KOPT-K1 (cell line): ENCODE data around the gene MACF1.

Source experiments
- H3K27ac ChIP-seq: fragments of 200-600 bp; sonication (generic); 2 replicates; pipeline ENCODE4 v1.5.1; 2016; ENCODE audit warnings: antibody characterized with exemption, mild to moderate bottlenecking, low read depth, low read length; ENCODE audit not compliant: poor library complexity, severe bottlenecking
- H3K36me3 ChIP-seq: fragments of 200-600 bp; sonication (generic); 2 replicates; pipeline ENCODE4 v1.5.1; 2017; ENCODE audit warnings: antibody characterized with exemption, mild to moderate bottlenecking, low read length, moderate library complexity; ENCODE audit not compliant: insufficient read depth
- H3K9me3 ChIP-seq: fragments of 200-600 bp; sonication (generic); 2 replicates; pipeline ENCODE4 v1.5.1; 2017; ENCODE audit warnings: antibody characterized with exemption, low read length, mild to moderate bottlenecking; ENCODE audit not compliant: insufficient read depth, poor library complexity, severe bottlenecking

The MACF1 gene

DNA sequence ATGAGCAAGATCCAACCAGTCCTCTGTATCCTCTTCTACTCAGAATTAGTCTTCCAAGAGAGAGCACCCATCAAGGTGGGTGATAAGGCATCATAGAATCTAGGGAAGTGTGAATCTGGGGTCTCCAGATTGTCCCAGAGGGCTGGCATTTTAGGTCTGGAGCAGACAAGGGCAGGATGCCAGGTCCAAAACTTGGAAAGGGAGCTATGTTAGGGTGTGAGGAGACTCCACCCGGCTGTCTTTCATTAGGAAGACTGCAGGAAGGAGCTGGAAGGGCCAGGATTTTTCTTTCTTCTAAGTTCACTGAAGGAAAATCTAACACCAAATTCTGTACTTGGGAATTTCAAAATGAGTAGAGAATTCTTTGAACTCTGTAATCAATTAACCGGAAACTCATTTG, 200.9 kb downstream of the MACF1 start:
- no peaks in the 10 kb centered on the region for H3K9me3 ChIP-seq
- 0 out of 2 replicates have a peak, but pooled peaks cover under 1% of the 10 kb centered on the region for H3K36me3 ChIP-seq
- no peak overlapping the region for H3K27ac ChIP-seq

DNA sequence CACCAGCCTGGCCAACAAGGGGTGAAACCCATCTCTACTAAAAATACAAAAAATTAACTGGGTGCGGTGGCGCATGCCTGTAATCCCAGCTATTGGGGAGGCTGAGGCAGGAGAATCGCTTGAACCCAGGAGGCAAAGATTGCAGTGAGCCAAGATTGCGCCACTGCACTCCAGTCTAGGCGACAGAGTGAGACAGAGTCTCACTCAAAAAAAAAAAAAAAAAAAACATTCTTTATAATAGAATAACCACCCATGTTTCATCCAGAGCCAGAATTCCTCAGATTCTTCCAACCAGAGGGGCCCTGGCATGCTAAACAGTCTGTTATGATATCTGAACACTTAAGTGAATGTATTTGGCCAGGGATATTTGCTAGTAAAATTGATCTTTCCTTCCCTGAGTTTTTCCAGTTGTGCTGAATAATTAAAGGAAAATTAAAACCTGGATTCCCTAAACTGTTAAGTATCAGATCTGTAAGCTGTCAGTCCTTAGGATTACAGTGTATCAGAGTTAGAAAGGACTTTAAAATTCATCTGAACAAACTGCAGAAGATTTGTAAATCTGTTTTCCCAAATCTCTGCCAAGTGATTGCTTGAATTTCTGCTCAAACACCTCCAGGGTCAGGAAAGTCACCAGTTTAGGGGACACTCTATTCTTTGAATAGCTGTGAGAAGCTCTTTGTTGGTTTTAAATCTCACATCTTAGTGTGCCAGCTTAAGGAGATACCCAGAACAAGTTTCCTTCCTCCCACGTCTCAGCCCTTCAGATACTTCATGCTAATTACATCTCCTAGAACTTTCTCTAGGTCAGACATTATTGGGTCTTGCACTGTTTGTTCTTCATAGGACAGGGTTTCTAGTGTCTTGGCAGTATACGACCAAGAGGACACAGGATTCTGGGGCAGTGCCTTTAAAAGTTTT, 202.3 kb downstream of the MACF1 start:
- peak overlapping the region; percentile 81 for H3K27ac ChIP-seq
- no peaks in the 10 kb centered on the region for H3K9me3 ChIP-seq
- H3K36me3 ChIP-seq = peaks cover 15% of the 10 kb centered on the region

DNA sequence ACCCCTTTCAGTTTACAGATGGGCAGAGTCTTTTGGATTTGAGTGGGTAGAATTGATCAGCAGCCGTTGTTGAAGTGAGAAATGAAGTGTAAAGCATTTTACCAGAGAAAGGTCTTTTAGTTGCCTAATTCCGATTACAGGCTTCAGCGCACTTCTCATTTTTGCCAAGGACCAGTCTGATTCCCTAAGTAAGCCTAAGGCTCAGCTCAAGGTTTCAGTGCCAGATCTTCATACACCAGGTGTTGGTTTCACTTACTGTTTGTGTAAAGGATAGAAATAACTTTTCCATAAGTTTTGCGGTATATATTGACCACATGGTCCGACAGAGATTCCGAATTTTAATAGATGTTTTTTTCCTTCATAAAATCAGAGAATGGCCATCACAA, 203.0 kb downstream of the MACF1 start:
- Histone ChIP-seq H3K27ac (peak overlapping the region; percentile 81), H3K36me3 (peaks cover 22% of the 10 kb centered on the region)

DNA sequence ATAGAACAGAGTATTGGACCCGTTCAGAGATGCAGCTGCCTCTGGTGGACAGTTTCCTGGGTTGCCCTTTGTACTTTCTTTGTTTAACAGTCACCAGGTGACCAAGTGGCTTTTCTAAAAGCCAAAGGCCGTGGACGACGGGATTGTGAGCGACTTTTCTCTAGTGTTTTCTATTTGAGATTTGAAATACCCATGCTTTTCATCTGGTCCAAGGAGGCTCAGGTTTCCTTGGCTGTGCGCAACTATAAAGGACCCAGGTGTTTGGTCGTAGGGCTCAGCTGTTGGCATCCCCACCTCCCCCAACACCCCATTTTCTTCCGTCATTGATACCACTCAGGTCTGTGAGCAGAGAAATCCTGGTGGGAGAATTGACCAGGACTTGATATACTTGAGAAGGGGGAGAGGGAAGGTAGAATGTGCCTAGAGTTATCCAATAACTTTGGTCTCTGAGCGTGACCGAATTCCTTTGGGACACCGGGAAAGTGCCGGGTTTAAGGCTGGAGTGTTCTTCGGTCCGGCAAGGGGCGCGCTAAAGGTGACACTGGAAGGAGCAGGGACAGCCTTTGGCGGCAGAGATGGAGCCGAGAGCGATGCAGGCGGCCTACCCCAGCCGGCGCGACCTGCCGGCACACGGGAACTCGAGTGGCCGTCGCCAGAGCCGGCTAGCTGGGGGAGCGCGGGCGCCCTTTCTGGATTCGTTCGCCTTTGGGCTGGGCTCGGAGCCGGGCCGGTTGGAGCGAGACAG, 203.6 kb downstream of the MACF1 start:
- peak overlapping the region; percentile 81 for H3K27ac ChIP-seq
- peaks cover 28% of the 10 kb centered on the region for H3K36me3 ChIP-seq
- H3K9me3 ChIP-seq = no peaks in the 10 kb centered on the region

More for the DNA sequence above, 203.0 kb downstream of the MACF1 start:
- no peaks in the 10 kb centered on the region for H3K9me3 ChIP-seq

DNA sequence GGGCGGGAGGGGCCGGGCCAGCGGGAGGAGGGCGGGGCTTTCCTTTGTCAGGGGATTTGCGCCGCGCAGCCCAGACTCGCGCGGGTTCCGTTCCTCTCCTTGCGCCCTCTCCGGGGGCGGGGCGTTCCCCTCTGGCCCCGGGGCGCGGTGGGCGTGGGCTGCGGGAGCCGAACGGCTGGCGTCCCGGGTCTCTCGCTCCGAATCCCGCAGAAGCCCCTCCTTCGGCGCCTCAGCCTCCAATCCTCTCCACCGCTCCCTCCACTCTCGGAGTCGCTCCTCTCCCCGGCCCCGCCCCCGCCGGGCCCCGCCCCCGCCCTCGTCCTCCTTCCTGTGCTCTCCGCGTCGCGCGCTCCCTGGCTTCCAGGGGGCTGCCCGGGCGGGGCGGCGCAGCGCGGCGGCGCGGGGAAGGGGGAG, 204.2 kb downstream of the MACF1 start:
- no peaks in the 10 kb centered on the region for H3K9me3 ChIP-seq
- peak overlapping the region; percentile 91 for H3K27ac ChIP-seq
- H3K36me3 ChIP-seq = peaks cover 28% of the 10 kb centered on the region

DNA sequence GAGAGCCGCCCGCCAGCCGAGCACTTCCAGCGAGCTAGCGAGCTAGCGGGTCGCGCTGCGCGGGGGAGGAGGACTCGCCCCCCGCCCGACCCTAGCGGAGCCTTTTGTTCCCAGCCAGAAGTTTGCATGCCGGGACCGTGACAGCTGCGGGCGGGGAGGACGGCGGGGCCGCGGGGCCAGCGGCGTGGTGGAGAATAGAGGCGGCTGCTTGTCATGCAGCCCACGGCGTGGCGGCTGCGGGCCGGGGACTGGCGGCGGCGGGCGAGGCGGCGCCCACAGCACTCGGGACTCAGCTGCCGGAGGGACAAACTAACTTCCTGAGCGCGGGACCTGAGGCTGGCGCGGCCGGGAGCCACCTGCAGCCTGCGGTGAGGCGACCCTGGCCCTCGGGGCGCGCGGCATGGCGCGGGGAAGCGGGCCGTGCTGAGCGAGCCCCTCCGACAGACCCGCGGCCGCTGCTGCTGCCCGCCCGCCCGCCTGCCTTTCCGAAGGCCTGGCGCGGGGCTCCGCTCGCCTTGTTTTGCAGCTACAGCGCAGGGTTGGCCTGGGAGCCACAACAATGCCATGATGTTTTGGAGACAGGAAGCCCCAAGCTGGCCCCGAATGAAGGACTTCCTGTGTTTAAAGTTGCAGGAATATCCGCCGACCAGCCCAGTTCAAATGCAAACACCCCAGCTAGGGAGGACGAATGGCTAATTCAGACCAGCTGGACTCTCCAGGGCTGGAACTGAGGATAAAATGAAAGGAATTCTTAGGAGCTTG, 204.7 kb downstream of the MACF1 start:
- Histone ChIP-seq H3K9me3 (no peaks in the 10 kb centered on the region), H3K27ac (peak overlapping the region; percentile 91), H3K36me3 (peaks cover 34% of the 10 kb centered on the region)

DNA sequence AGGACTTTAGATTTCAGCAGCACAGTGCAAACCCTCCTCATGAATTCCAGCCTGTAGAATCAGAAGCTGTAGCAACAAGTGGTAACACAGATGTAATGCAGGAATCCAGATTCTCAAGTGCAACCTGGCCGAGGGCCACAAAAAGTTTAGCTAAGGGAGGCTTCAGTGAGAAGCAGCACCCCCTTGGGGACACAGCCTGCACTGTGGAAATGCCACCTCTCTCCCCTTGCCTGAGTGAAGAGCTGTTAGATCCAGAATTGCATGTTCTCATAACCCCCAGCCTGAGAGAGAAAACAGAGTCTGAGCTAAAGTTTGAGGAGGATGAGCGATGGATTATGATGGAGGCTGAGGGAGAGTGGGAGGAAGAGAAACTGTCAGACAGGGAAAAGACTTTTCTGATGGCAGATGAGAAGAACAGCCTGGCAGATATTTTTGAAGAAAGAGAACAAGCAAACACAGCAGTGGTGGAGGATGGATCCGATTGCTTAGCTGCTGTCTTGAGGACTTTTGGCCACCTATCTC, 206.5 kb downstream of the MACF1 start:
- Histone ChIP-seq H3K9me3 (no peaks in the 10 kb centered on the region), H3K36me3 (peaks cover 47% of the 10 kb centered on the region), H3K27ac (peak overlapping the region; percentile 91)

DNA sequence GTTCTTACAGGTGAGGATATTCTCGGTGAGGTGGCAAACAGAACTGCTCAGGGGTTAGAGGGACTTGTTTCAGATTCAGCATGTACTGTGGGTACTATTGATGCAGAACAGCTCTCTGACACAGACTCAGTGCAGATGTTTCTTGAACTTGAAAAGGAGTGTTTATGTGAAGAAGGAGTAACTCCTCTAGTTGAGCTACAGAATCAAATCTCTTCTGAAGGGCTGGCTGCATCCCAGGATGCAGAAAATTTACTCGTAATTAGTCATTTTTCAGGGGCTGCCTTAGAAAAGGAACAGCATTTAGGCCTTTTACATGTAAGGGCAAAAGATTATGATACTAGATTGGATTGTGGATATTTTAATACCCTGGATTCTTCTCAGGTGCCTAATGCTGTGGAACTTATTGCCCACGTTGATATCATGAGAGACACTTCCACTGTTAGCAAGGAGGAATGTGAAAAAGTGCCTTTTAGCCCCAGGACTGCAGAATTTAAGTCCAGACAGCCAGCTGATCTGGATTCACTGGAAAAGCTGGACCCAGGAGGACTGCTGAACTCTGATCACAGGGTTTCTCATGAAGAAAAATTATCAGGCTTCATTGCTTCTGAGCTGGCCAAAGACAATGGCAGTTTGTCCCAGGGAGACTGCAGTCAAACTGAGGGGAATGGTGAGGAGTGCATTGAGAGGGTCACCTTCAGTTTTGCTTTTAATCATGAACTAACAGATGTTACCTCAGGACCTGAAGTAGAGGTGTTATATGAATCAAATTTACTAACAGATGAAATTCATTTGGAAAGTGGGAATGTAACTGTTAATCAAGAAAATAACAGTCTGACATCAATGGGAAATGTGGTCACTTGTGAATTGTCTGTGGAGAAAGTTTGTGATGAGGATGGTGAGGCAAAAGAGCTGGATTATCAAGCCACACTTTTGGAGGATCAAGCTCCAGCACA, 207.3 kb downstream of the MACF1 start:
- peak overlapping the region; percentile 28 for H3K27ac ChIP-seq
- peaks cover 54% of the 10 kb centered on the region for H3K36me3 ChIP-seq
- no peaks in the 10 kb centered on the region for H3K9me3 ChIP-seq

DNA sequence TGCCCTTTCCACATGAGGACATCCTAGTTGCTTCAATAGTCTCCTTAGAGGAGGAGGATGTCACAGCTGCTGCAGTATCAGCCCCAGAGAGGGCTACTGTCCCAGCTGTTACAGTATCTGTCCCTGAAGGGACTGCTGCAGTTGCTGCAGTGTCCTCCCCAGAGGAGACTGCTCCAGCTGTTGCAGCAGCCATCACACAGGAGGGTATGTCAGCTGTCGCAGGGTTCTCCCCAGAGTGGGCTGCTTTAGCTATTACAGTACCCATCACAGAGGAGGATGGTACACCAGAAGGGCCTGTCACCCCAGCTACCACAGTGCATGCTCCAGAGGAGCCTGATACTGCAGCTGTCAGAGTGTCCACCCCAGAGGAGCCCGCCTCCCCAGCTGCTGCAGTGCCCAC, 208.4 kb downstream of the MACF1 start:
- Histone ChIP-seq H3K36me3 (peaks cover 55% of the 10 kb centered on the region), H3K9me3 (no peaks in the 10 kb centered on the region), H3K27ac (no peak overlapping the region)

DNA sequence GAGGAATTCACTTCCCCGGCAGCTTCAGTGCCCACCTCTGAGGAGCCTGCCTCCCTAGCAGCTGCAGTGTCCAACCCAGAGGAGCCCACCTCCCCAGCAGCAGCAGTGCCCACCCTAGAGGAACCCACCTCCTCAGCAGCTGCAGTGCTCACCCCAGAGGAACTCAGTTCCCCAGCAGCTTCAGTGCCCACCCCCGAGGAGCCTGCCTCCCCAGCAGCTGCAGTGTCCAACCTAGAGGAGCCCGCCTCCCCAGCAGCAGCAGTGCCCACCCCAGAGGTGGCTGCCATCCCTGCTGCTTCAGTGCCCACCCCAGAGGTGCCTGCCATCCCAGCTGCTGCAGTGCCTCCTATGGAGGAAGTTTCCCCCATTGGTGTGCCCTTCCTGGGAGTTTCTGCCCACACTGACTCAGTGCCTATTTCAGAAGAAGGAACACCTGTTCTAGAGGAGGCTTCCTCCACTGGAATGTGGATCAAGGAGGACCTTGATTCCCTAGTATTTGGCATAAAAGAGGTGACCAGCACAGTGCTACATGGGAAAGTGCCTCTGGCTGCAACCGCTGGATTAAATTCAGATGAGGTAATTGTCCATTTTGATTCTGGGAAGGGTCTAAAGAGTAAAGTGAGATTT, 209.5 kb downstream of the MACF1 start:
- H3K27ac ChIP-seq = no peak overlapping the region
- no peaks in the 10 kb centered on the region for H3K9me3 ChIP-seq
- H3K36me3 ChIP-seq = peaks cover 65% of the 10 kb centered on the region

DNA sequence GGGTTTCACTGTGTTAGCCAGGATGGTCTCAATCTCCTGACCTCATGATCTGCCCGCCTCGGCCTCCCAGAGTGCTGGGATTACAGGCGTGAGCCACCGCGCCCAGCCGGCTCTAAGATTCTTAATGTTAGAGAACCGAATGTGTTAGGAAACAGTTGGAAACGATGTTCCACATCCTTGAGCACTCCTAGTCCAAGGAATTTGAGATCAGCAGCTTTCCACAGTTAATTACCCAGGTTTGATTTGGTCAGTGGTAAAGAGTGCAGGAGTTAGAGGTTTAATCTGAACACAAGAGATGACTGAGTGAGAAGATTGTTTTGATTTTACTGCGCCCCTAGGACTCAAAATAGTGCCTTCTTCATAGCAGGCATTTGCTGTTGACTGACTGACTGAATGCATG, 211.1 kb downstream of the MACF1 start:
- Histone ChIP-seq H3K27ac (no peak overlapping the region), H3K36me3 (peaks cover 73% of the 10 kb centered on the region)

DNA sequence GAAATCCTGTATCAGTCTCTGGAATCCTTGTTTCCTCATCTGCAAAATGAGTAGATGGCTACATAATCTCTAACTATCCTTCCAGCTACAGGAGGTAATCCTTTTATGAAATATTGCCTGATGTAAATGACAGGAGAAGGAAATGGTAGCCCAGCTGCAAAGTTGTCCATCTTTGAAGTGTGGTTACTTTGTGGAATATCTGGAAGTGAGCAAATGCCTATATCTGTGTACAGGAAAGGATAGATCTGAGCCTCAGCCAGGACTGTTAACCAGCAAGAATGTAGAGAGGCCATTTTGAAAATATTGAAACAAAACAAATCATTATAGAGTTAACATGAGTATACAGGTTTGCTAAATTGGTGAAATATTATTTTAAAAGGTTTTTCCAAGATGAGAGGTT, 212.1 kb downstream of the MACF1 start:
- Histone ChIP-seq H3K27ac (no peak overlapping the region), H3K9me3 (no peaks in the 10 kb centered on the region), H3K36me3 (peaks cover 67% of the 10 kb centered on the region)

More for the DNA sequence above, 211.1 kb downstream of the MACF1 start:
- no peaks in the 10 kb centered on the region for H3K9me3 ChIP-seq

DNA sequence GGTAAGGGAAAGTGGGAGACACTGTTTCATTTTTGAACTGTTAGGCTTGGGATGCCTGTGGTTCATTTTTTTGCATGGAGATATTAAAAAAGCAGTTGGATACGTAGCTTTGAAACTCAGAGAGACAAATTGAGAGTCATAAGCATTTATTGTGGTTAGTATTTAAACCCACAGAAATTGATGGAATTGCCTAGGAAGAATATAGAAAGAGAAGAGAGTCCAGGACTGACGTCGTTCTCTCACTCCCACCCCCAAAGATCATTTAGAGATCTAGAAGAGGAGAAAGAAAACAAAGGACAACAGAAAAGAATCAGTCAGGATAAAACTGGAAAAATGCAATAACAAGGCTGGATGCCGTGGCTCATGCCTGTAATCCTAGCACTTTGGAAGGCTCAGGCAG, 213.7 kb downstream of the MACF1 start:
- H3K27ac ChIP-seq = no peak overlapping the region
- H3K36me3 ChIP-seq = peaks cover 69% of the 10 kb centered on the region
- no peaks in the 10 kb centered on the region for H3K9me3 ChIP-seq
